Measurements from ENCODE around the gene TUBB4A.

The TUBB4A gene

GRCh38 chr19:6500837-6501739 lies 1.0 kb downstream of the TUBB4A start:
- in situ Hi-C loops (cut with MboI; ENCODE audit: low pct_unique_long_range_greater_than_20kb, low sequenced_read_pairs), result no loop called here
- no peak for DNase-seq

GRCh38 chr19:6499052-6499790 lies 2.9 kb downstream of the TUBB4A start:
- in situ Hi-C loops (cut with MboI; ENCODE audit: low pct_unique_long_range_greater_than_20kb, low sequenced_read_pairs), result no loop called here
- DNase-seq, result no peak

GRCh38 chr19:6498294-6499036 lies 3.6 kb downstream of the TUBB4A start:
- in situ Hi-C loops (cut with MboI; ENCODE audit: low pct_unique_long_range_greater_than_20kb, low sequenced_read_pairs), result no loop called here
- peak; percentile 51 for DNase-seq

GRCh38 chr19:6495947-6496346 lies 6.2 kb downstream of the TUBB4A start:
- in situ Hi-C loops (cut with MboI; ENCODE audit: low pct_unique_long_range_greater_than_20kb, low sequenced_read_pairs), result no loop called here
- DNase-seq, result no peak

GRCh38 chr19:6494438-6495036 lies 7.6 kb downstream of the TUBB4A start:
- in situ Hi-C loops (cut with MboI; ENCODE audit: low pct_unique_long_range_greater_than_20kb, low sequenced_read_pairs), result no loop called here

GRCh38 chr19:6491802-6492592 lies 10.1 kb downstream of the TUBB4A start:
- no peak for DNase-seq

More at GRCh38 chr19:6494438-6495036, 7.6 kb downstream of the TUBB4A start:
- DNase-seq, result no peak

GRCh38 chr19:6490134-6490533 lies 12.0 kb downstream of the TUBB4A start:
- in situ Hi-C loops (cut with MboI; ENCODE audit: low pct_unique_long_range_greater_than_20kb, low sequenced_read_pairs), result no loop called here
- no peak for DNase-seq

More at GRCh38 chr19:6491802-6492592, 10.1 kb downstream of the TUBB4A start:
- in situ Hi-C loops (cut with MboI; ENCODE audit: low pct_unique_long_range_greater_than_20kb, low sequenced_read_pairs), result no loop called here

- DNase-seq, result no peak
- in situ Hi-C loops (cut with MboI; ENCODE audit: low pct_unique_long_range_greater_than_20kb, low sequenced_read_pairs), result no loop called here
These were observed 12.6 kb downstream of the TUBB4A start for GRCh38 chr19:6489278-6490061.

- no peak for DNase-seq
- in situ Hi-C loops (cut with MboI; ENCODE audit: low pct_unique_long_range_greater_than_20kb, low sequenced_read_pairs), result no loop called here
These were observed 17.3 kb downstream of the TUBB4A start for GRCh38 chr19:6484831-6485230.

GRCh38 chr19:6484230-6484629 lies 17.9 kb downstream of the TUBB4A start:
- in situ Hi-C loops (cut with MboI; ENCODE audit: low pct_unique_long_range_greater_than_20kb, low sequenced_read_pairs), result no loop called here
- DNase-seq, result no peak

GRCh38 chr19:6483235-6483634 lies 18.9 kb downstream of the TUBB4A start:
- in situ Hi-C loops (cut with MboI; ENCODE audit: low pct_unique_long_range_greater_than_20kb, low sequenced_read_pairs), result no loop called here
- DNase-seq, result no peak

GRCh38 chr19:6482343-6482686 lies 19.8 kb downstream of the TUBB4A start:
- no peak for DNase-seq
- in situ Hi-C loops (cut with MboI; ENCODE audit: low pct_unique_long_range_greater_than_20kb, low sequenced_read_pairs), result no loop called here

GRCh38 chr19:6481541-6482342 lies 20.4 kb downstream of the TUBB4A start, which contains the start of gene DENND1C:
TSS of gene DENND1C (minus strand) at chr19:6481787. CDS start at chr19:6481695, 92 bp downstream.
- DNase-seq, result peak; percentile 75
- in situ Hi-C loops (cut with MboI; ENCODE audit: low pct_unique_long_range_greater_than_20kb, low sequenced_read_pairs), result no loop called here

GRCh38 chr19:6480848-6481415 lies 21.2 kb downstream of the TUBB4A start:
- in situ Hi-C loops (cut with MboI; ENCODE audit: low pct_unique_long_range_greater_than_20kb, low sequenced_read_pairs), result no loop called here
- DNase-seq, result no peak

GRCh38 chr19:6479836-6480398 lies 22.2 kb downstream of the TUBB4A start:
- DNase-seq, result no peak
- in situ Hi-C loops (cut with MboI; ENCODE audit: low pct_unique_long_range_greater_than_20kb, low sequenced_read_pairs), result no loop called here

GRCh38 chr19:6478815-6479214 lies 23.3 kb downstream of the TUBB4A start:
- no peak for DNase-seq
- in situ Hi-C loops (cut with MboI; ENCODE audit: low pct_unique_long_range_greater_than_20kb, low sequenced_read_pairs), result no loop called here

Measured in KBM-7 (cell line).